Stomach (tissue), 4 donors: ENCODE results near the gene WNT4.

Experiments
- CTCF ChIP-seq, 7 experiments: fragments of 450-650 bp in 4 of 7; fragments of 200-600 bp in 3 of 7; sonication (generic) in 3 of 7; IDR thresholded peaks; one replicate each; pipeline ENCODE4 v1.5.1; 2016 to 2019; ENCODE audit warnings: antibody characterized with exemption in 7 of 7, control low read depth in 2 of 7, mild to moderate bottlenecking in 1 of 7
- EP300 ChIP-seq: sonication (generic); formaldehyde crosslinking; IDR thresholded peaks from one replicate; pipeline ENCODE4 v1.6.1; 2017; ENCODE audit warnings: antibody characterized with exemption
- POLR2A ChIP-seq, 4 donors: fragments of 450-650 bp; IDR thresholded peaks; one replicate each; pipeline ENCODE4 v1.6.1; 2016; ENCODE audit warnings: antibody characterized with exemption in 4 of 4, control low read depth in 2 of 4, mild to moderate bottlenecking in 1 of 4, moderate library complexity in 1 of 4

GRCh38 chr1:22119626-22120468 is 23.1 kb downstream of the WNT4 start:
- TF ChIP-seq CTCF (IDR thresholded peaks at IDR 0.05) (no peak), EP300 (no peak), POLR2A (IDR thresholded peaks at IDR 0.05) (no peak)
